ENCODE data around the gene GRM1. TPM values are rescaled to one million over a fixed set of nuclear protein-coding genes. Genes with fewer than 3 reads are reported as not detected.

GRM1 gene
- total RNA-seq, 6 experiments from 2014 or later, result not detected

DNA sequence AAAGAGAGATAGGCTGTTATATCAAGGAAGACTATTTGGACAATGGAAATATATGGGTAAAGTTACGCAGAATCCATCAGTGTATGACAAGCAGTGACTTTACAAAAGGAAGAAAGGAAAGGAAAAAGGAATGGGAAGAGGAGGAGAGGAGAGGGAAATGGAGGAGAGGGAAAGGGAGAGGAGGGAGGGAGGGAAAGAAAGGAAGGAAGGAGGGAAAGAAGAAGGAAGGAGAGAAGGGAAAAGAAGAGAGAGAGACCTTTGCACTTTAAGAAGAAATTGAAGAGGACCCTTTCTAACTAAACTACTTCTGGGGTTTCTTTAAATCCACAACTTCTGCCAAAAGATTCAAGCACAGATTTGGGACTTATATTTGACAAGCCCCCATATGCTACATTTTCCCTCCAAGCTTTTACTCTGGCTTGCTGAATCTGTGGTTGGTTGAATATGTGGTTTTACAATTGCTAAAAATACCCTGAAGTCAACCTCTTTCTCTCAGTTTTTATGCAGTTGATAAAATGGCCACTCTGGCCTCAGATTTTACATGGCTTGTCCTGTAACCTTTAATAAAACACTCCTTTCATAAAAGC is 394.0 kb downstream of the GRM1 start:
- TF ChIP-seq, protein P1, sequence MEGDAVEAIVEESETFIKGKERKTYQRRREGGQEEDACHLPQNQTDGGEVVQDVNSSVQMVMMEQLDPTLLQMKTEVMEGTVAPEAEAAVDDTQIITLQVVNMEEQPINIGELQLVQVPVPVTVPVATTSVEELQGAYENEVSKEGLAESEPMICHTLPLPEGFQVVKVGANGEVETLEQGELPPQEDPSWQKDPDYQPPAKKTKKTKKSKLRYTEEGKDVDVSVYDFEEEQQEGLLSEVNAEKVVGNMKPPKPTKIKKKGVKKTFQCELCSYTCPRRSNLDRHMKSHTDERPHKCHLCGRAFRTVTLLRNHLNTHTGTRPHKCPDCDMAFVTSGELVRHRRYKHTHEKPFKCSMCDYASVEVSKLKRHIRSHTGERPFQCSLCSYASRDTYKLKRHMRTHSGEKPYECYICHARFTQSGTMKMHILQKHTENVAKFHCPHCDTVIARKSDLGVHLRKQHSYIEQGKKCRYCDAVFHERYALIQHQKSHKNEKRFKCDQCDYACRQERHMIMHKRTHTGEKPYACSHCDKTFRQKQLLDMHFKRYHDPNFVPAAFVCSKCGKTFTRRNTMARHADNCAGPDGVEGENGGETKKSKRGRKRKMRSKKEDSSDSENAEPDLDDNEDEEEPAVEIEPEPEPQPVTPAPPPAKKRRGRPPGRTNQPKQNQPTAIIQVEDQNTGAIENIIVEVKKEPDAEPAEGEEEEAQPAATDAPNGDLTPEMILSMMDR (IDR thresholded peaks at IDR 0.05), result no peak
- no peaks in the 10 kb centered on the region for H3K27me3 Mint-ChIP-seq (ENCODE audit: insufficient read depth)
- DNase-seq, result no peak
- no peaks in the 10 kb centered on the region; the same call in 1 of the 2 replicates for H3K36me3 Mint-ChIP-seq (ENCODE audit: low read depth)
- H3K4me3 Mint-ChIP-seq, result no peak overlapping the region
- H3K9me3 Mint-ChIP-seq, result peaks cover 36% of the 10 kb centered on the region
- no peak overlapping the region for H3K27ac Mint-ChIP-seq
- H3K4me1 Mint-ChIP-seq (ENCODE audit: low read depth), result no peaks in the 10 kb centered on the region

DNA sequence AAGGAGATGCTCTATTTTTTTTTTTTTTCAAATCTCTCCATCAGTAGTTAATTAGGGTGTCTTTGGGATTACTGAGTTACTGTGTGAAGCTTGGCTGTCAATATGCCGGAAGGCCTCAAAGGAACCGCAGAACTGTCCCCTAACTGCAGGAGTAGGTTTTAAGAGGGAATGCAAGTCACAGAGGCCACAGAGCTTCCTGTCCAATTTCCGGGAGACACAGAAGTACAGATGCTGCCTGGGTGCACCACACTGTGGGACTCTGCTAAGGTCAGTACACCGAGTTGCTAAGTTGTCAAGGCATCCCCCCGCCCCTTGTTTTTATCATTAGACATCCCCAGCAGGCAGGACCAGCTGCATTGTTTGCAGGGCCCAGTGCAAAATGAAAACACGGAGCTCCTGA is 394.6 kb downstream of the GRM1 start:
- no peak overlapping the region for H3K4me3 Mint-ChIP-seq
- no peaks in the 10 kb centered on the region for H3K4me1 Mint-ChIP-seq (ENCODE audit: low read depth)
- H3K27me3 Mint-ChIP-seq (ENCODE audit: insufficient read depth), result no peaks in the 10 kb centered on the region
- TF ChIP-seq, protein P1 (IDR thresholded peaks at IDR 0.05), result no peak
- H3K27ac Mint-ChIP-seq, result no peak overlapping the region
- no peaks in the 10 kb centered on the region; the same call in 1 of the 2 replicates for H3K36me3 Mint-ChIP-seq (ENCODE audit: low read depth)
- peaks cover 36% of the 10 kb centered on the region for H3K9me3 Mint-ChIP-seq
- no peak for DNase-seq

DNA sequence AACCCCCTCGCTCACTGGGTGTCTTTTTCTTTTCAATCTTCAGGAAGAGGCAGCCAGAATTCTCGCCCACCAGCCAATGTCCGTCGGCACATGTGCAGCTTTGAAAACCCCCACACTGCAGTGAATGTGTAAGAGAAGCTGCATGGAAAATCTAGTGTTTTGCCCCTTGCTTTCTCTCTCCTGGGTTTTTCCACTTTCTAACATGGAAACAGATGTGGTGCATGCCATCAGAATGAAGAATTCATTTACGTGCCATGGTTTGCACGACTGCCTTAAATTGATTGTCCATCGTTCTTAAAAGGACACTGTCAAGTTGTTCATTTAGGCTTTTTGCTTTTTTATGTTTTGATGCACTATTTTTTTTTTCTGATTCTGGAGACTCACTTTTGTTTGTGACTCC is 397.7 kb downstream of the GRM1 start:
- H3K4me1 Mint-ChIP-seq (ENCODE audit: low read depth), result no peaks in the 10 kb centered on the region
- H3K9me3 Mint-ChIP-seq, result peaks cover 24% of the 10 kb centered on the region
- TF ChIP-seq, protein P1 (IDR thresholded peaks at IDR 0.05), result no peak
- no peaks in the 10 kb centered on the region; the same call in 1 of the 2 replicates for H3K36me3 Mint-ChIP-seq (ENCODE audit: low read depth)
- no peak for DNase-seq
- no peak overlapping the region for H3K27ac Mint-ChIP-seq
- no peak overlapping the region for H3K4me3 Mint-ChIP-seq
- H3K27me3 Mint-ChIP-seq (ENCODE audit: insufficient read depth), result no peaks in the 10 kb centered on the region

DNA sequence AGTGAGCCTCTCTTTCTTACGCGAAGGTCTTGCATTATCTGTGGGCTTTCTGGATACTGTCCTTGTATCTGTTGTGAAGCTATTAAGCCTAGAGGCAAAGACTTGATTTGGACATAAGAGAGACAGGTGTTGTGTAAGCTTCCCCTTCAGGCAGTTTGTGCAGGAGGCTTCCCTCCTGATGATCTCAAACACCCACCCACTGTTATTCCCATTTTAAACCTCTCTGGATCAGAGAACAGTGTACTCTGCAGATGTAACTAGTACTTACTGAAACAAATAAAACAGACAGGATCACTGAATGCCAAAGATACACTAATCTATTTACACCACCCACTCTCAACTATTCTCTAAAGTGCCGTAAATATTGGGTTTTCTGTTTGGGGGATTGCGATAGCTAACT is 401.0 kb downstream of the GRM1 start:
- TF ChIP-seq, protein P1 (IDR thresholded peaks at IDR 0.05), result no peak
- H3K4me1 Mint-ChIP-seq (ENCODE audit: low read depth), result no peaks in the 10 kb centered on the region
- DNase-seq, result no peak

DNA sequence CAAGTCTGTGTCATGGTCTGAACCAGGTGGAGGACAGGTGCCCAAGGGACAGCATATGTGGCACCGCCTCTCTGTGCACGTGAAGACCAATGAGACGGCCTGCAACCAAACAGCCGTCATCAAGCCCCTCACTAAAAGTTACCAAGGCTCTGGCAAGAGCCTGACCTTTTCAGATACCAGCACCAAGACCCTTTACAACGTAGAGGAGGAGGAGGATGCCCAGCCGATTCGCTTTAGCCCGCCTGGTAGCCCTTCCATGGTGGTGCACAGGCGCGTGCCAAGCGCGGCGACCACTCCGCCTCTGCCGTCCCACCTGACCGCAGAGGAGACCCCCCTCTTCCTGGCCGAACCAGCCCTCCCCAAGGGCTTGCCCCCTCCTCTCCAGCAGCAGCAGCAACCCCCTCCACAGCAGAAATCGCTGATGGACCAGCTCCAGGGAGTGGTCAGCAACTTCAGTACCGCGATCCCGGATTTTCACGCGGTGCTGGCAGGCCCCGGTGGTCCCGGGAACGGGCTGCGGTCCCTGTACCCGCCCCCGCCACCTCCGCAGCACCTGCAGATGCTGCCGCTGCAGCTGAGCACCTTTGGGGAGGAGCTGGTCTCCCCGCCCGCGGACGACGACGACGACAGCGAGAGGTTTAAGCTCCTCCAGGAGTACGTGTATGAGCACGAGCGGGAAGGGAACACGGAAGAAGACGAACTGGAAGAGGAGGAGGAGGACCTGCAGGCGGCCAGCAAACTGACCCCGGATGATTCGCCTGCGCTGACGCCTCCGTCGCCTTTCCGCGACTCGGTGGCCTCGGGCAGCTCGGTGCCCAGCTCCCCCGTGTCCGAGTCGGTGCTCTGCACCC is 405.2 kb downstream of the GRM1 start:
- no peaks in the 10 kb centered on the region; the same call in 1 of the 2 replicates for H3K36me3 Mint-ChIP-seq (ENCODE audit: low read depth)
- no peak for DNase-seq
- peaks cover 3% of the 10 kb centered on the region for H3K27me3 Mint-ChIP-seq (ENCODE audit: insufficient read depth)
- no peak overlapping the region for H3K27ac Mint-ChIP-seq
- TF ChIP-seq, protein P1 (IDR thresholded peaks at IDR 0.05), result no peak
- H3K4me1 Mint-ChIP-seq (ENCODE audit: low read depth), result no peaks in the 10 kb centered on the region
- H3K4me3 Mint-ChIP-seq, result no peak overlapping the region
- H3K9me3 Mint-ChIP-seq, result peaks cover 30% of the 10 kb centered on the region

More for the DNA sequence above, 401.0 kb downstream of the GRM1 start:
- no peaks in the 10 kb centered on the region; the same call in 1 of the 2 replicates for H3K36me3 Mint-ChIP-seq (ENCODE audit: low read depth)
- H3K9me3 Mint-ChIP-seq, result peaks cover 28% of the 10 kb centered on the region
- H3K27ac Mint-ChIP-seq, result no peak overlapping the region
- no peak overlapping the region for H3K4me3 Mint-ChIP-seq
- H3K27me3 Mint-ChIP-seq (ENCODE audit: insufficient read depth), result peaks cover 3% of the 10 kb centered on the region

All from HFFc6 (cell line).